ENCODE data around the gene HERPUD1. TPM values are rescaled to one million over a fixed set of nuclear protein-coding genes. Genes with fewer than 3 reads are reported as not detected.

The HERPUD1 gene
- total RNA-seq, 1 donor from 2014 or later = 42.1 TPM

DNA sequence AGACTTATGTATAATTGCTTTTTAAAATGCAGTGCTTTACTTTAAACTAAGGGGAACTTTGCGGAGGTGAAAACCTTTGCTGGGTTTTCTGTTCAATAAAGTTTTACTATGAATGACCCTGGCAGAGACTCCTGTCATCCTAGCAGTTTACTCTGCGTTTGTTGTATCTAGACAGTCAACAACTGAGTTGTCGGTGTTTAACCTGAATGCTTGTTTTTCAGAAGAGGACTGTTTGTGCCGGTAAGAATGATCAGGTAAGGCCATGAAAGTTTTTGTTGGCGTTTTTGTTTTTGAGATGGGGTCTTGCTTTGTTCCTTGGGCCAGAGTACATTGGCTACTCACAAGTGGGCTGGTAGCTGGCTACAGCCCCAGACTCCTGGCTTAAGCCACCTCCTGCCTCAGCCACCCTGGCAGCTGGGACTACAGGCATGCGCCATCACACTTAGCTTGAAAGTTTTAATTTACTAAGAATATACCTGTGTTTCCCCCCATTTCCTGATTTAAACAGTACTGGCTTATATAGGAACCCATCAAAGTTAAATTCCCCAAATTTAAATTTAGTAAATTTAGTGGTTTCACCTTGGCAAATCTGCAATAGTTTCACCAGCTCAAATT is 11.9 kb downstream of the HERPUD1 start:
- H3K4me3 ChIP-seq (ENCODE audit: low read depth, low read length) = no peak overlapping the region
- no peak for DNase-seq (ENCODE audit: low read depth)
- TF ChIP-seq, protein P1, sequence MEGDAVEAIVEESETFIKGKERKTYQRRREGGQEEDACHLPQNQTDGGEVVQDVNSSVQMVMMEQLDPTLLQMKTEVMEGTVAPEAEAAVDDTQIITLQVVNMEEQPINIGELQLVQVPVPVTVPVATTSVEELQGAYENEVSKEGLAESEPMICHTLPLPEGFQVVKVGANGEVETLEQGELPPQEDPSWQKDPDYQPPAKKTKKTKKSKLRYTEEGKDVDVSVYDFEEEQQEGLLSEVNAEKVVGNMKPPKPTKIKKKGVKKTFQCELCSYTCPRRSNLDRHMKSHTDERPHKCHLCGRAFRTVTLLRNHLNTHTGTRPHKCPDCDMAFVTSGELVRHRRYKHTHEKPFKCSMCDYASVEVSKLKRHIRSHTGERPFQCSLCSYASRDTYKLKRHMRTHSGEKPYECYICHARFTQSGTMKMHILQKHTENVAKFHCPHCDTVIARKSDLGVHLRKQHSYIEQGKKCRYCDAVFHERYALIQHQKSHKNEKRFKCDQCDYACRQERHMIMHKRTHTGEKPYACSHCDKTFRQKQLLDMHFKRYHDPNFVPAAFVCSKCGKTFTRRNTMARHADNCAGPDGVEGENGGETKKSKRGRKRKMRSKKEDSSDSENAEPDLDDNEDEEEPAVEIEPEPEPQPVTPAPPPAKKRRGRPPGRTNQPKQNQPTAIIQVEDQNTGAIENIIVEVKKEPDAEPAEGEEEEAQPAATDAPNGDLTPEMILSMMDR (conservative IDR thresholded peaks at IDR 0.05; ENCODE audit: low read depth, low read length) = no peak

DNA sequence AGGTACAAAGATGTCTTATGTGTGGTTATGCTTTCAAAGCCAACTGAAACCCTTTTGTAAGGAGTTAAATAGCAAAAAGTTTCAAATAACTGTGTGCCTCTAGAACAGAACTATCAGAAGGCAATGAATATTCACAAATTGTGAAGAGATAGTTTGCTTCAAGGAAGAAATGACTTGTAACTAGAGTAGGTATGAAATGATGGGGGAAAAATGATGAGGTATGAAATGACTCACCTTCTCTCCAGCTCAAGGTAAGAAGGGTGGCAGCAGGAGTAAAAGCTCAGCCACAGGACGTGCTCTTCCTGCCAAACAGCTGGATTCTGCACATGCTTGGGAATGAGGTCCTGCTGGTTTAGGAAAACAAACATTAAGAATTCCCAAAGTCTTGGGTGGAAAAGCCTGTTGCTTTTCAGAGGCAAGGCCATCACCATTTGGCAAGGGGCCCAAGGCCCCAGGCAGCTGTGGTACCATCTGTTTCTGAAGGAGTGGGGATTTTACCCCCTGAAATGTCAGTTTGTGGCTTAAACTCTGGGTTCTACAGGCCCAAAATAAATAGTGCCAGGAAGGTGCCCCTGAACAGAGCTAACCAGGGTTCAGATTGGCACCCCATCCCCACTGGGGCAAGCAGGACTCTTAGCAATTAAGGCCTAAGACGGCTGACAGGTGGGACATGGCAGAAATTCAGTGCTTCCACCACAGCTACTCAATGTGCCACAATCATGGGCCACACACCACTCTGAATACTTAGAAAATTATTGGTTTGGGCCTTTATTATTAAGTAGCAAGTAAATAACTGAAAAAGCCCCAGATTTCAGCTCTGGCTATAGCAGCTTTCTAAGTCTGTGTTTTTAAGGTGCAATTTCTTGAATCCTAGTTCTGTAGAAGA is 13.3 kb downstream of the HERPUD1 start:
- DNase-seq (ENCODE audit: low read depth) = no peak
- TF ChIP-seq, protein P1 (conservative IDR thresholded peaks at IDR 0.05; ENCODE audit: low read depth, low read length) = no peak
- H3K4me3 ChIP-seq (ENCODE audit: low read depth, low read length) = no peak overlapping the region

DNA sequence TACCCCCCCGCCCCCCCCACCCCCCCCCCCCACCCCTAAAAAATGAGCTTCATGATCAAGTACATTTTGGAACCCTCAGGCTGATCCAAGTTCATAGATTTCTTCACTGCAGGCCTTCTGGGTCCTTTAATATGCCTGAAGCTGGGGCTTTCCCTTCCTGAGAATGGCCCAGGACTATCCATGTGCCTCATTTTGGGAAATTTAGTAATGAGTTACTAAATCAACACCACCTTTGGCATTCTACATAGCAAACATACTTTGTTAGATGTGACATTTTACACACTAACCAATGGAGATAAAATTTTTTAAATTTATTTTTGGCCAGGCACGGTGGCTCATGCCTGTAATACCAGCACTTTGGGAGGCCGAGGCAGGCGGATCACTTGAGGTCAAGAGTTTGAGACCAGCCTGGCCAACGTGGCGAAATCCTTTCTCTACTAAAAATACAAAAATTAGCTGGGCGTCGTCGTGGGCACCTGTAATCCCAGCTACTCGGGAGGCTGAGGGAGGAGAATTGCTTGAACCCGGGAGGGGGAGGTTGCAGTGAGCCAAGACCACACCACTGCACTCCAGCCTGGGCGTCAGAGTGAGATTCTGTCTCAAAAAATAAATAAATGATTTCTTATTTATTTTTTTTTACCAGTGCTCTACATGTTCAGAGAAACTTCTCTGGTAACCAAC is 14.0 kb downstream of the HERPUD1 start:
- TF ChIP-seq, protein P1 (conservative IDR thresholded peaks at IDR 0.05; ENCODE audit: low read depth, low read length) = no peak
- no peak for DNase-seq (ENCODE audit: low read depth)
- H3K4me3 ChIP-seq (ENCODE audit: low read depth, low read length) = no peak overlapping the region

DNA sequence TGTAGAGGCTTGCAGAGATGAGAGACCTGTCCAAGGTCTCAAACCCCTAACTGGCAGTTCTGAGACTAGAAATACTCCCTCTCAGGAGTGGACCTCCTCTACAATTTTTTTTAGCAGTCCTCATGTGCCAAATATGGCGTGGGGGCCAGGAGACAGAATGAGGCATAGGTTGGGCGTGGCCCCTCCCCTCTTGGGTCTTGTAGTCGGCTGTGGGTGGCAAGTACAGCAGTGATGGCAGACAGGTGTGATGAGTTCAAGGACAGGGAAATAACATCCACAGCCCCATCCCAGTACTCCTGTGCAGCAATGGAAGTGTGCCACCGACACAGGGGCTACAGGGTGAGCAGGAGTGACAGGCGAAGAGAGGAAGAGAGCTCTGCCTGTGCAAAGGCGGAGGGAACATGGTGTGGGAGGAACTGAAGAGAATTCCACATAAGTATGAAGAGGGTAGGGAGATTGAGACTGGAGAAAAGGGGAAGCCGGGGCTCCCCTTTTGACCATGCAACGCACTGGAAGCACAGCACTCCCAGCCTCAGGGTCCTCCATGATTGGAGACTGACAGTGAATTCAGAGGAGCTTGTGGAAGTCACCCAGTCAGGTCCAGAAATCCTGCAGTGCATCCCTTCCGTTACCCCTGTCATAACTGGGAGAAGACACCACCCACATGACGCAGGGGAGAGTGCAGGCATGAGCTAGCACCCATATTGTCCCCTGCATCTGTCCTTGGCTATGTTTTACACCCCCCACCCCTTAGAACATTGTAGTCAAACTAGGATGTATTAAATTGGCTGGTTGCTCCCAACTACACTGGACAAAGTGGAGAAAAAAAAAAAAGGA is 15.0 kb downstream of the HERPUD1 start:
- no peak for DNase-seq (ENCODE audit: low read depth)

DNA sequence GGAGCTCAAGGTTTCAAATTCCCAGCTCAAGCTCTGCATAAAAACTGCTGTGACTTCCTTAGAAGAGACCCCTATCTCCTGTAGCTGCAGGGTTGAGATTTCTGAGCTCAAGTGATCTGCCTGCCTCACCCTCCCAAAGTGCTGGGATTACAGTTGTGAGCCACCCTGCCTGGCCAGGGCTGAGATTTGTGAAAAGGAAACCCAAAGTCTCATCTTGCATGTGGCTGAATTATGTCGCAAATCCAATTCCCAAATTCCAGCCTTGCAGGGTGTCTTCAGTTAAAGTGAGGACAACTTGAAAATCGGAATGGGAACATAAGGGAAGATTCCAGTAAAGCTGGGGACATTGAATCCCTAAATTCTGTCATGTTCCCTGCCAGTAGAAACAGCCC is 15.7 kb downstream of the HERPUD1 start:
- no peak overlapping the region for H3K4me3 ChIP-seq (ENCODE audit: low read depth, low read length)
- no peak for DNase-seq (ENCODE audit: low read depth)
- TF ChIP-seq, protein P1 (conservative IDR thresholded peaks at IDR 0.05; ENCODE audit: low read depth, low read length) = no peak

More for the DNA sequence above, 15.0 kb downstream of the HERPUD1 start:
- no peak overlapping the region for H3K4me3 ChIP-seq (ENCODE audit: low read depth, low read length)
- TF ChIP-seq, protein P1 (conservative IDR thresholded peaks at IDR 0.05; ENCODE audit: low read depth, low read length) = no peak

DNA sequence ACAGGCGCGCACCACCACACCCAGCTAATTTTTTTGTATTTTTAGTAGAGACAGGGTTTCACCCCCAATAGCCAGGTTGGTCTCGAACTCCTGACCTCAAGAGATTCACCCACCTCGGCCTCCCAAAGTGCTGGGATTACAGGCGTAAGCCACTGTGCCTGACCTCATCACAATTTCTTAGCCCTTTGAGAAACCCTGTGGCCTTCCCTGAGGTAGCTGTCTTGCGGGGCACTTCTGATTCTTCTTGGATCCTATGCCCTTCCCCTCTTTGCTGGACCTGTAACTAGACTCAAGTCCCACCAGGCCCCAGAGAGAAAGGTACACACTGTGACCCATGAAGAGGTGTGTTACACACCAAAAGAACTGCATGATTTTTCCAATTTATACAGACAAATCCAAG is 16.3 kb downstream of the HERPUD1 start:
- TF ChIP-seq, protein P1 (conservative IDR thresholded peaks at IDR 0.05; ENCODE audit: low read depth, low read length) = no peak
- no peak for DNase-seq (ENCODE audit: low read depth)
- no peak overlapping the region for H3K4me3 ChIP-seq (ENCODE audit: low read depth, low read length)

Data from epithelial cell of proximal tubule (primary cell).